ENCODE data around the gene APC2.
"Not testable (repeated sequence)": the region's sequence is repeated elsewhere in the genome, so short reads cannot be mapped to it uniquely, and the experiment has no call there.

Gene APC2

DNA sequence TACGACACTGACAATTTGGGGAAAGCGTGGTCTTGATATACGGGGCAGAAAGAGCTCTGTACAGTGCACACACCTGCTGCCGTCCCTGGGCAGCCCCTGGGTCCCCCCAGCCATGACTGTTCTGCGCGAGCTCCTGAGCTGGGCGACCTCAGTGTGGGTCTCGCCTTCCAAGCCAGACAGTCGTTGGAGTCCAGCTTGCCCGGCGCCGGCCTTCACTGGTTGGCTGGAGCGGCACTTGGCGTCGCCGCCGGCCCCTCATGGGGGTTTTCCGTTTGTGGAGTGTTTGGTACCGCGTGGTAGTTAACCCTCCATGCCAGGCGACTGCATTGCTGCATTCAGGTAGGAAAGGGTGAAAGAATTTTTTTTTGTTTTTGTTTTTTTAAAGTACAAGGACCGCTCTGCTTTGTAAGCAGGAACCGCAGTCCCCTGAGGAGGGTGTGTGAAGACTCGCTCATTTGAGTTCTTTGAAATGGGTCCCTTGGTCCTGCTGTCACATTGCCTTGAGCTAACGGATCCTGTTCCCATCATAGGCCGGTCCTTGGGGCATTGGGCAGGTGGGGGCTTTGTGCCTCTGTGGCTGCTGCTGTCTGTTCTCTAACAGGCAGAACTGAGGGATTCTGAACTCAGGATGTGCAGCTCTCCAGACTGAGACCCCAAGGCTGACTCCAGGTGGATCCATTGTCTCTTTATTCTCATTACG is 22.6 kb upstream of the APC2 start:
- DNase-seq (ENCODE audit: low read depth in 2 of 2, low spot score in 1 of 2): no peak

DNA sequence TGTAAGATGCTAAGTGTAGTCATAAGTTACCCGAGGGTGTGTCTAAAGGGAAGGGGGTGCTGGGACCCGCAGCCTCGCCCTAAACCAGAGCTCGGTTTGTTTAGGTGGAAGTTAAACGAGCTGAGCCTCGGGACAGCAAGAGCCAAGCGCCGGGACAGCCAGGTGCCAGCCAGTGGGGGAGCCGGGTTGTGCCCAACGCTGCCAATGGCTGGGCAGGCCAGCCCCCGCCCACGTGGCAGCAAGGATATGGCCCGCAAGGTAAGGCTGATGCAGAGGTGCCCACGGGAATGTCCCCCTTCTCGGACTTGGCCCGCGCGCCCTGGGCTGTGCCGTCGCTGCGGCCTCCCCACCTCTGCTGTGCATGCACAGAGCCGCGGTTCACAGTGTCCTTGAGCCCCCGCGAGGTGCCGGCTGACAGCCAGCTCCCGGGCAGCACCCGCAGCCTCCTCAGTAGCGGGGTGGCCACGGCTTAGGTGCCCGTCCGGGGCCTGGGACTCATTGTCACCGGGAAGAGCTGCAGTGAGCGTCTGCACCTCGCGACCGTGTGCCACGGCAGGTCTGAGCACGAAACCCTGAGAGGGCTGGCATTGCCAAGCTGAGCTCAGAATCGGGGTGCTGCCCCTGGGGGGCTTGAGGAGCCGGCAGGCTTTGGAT is 21.1 kb upstream of the APC2 start:
- no peak for DNase-seq (ENCODE audit: low read depth in 2 of 2, low spot score in 1 of 2)

DNA sequence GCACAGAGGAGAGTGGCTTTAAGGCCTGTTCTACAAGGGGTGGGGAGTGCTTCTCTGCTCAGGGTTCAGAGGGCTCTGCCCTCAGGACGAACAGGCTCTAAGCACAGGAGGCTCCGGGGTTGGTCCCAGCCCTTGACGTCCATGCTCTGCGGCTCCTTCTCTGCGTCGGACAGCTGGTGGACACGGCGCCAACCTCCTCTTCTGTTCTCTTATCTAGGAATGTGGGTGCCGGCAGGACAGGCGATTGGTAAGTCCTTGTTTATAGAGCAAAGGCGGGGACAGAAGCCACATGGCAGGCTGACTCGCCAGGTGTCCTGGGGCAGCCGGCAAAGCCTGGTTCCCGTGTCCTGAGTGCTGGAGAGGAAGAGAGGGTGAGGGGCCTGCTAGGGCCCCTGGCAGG is 20.2 kb upstream of the APC2 start:
- DNase-seq (ENCODE audit: low read depth in 2 of 2, low spot score in 1 of 2): no peak

DNA sequence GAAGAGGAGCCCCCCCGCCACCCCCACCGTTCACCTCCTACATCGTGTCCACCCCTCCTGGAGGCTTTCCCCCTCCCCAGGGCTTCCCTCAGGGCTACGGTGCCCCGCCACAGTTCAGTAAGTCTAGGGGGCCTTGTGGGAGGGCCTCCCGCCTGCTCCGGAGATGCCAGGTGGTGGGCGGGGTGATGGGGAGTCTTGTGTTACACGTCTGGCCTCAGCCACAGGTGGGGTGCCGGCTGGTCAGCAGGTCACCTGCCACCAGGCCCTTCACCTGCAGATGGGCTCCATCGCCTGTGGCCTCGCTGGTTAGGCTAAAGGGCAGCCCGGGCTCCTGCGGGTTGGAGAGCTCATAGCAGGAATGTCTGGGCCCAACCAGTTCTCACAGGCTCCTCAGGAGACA is 19.7 kb upstream of the APC2 start:
- no peak for DNase-seq (ENCODE audit: low read depth in 2 of 2, low spot score in 1 of 2)

DNA sequence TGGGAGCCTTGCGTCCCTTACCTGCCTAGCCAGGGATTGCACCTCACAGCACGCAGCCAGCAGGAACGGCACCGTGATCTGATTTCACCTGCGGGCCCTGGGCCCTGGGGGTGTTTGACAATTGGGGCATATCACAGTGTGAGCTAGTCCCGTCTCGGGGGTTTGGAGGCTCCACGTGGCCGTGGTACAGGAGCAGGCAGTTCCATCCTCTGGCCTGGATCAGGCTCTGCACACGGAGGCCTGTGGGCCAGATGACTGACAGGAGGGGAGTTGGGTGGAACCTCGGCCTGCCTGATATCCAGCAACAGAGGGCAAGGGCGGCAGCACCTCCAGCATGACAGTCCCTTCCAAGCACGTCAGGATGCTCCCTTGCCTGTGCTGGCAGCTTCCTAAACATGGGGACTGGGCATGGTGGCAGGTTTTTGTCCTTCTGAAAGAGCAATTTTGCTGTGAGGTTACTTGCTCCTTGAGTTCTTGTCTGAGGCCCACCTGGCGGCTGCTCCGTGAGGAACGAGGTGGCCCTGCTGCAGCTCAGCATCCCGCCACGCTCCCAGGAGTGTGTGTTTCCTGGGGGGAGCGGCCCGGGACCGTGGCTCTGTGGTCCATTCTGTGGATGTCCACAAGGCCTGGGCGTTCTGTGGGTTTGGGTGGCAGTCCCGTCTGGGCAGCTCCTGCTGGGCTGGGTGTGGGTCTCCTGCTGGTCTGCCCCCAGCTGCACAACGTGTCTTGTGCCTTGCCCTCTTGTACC is 18.0 kb upstream of the APC2 start:
- no peak for DNase-seq (ENCODE audit: low read depth in 2 of 2, low spot score in 1 of 2)

DNA sequence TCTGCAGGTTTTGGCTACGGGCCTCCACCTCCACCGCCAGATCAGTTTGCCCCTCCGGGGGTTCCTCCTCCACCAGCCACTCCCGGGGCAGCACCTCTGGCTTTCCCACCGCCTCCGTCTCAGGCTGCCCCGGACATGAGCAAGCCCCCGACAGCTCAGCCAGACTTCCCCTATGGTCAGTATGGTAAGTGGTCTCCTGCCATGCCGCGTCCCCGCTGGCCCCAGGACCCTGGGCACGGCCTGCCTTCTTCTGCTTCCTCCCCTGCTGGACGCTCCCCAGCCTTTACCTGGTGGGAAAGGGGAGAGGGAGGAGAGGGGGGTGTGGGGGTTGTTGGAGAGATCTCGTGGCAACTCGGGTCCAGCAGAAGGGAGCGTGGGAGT is 17.4 kb upstream of the APC2 start:
- no peak for DNase-seq (ENCODE audit: low read depth in 2 of 2, low spot score in 1 of 2)

DNA sequence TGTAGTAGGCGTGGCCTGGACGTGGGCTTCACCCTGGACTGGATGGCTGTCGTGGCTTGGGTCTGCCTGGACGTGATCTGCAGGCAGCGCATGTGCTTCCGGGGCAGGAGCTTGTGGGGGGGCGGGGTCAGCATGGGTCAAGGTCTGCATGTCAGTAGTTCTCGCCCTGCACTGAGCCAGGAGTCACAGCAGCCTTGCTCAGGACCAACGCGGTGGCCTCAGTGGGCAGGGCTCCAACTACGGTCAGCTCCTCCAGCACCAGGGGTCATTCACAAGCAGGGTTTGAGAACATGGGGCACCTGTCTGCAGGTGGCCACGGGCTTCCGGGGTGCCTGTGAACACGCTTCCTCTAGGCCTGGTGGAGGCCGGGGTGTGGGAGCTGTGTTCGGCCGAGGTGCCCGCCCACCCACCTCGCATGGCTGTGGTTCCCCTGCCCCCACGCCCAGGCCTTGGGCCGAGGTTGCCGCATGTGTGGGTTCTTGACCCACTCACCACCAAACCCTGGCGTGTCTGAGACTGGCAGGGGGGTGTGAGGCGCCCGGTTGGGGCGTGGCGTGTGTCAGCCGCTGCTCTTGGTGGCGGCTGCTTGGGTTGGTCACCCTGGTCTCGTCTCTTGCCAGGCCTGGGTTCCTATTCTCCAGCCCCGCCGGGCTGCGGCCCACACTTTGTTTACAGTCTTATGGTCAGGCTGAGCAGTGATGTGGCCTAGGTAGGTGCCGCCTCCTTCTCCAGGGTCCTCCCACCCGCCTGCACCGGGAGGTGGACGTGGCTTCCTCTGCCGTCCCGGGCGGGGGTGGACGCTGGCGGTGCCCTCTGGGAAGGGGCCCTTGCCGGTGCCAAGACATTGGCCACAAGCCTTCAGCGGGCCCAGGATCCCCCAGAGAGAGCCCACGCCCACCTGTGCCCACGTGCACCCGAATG is 16.5 kb upstream of the APC2 start:
- DNase-seq (ENCODE audit: low read depth in 2 of 2, low spot score in 1 of 2): no peak

DNA sequence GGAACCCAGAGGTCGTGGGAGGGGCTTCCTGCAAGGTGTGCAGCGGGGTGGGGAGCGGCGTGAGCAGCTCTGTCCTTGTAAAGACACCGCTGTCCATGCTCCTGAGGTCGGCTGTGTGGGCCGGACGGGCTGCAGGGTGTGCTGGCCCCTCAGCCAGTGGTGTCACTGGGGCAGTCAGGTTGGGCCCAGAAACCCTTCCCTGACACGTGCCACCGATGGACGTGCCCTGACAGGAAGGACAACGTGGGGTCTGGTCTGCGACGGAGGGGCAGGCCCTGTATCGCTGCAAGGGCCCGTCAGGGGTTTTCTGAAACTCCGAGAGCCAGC is 15.9 kb upstream of the APC2 start:
- DNase-seq (ENCODE audit: low read depth in 2 of 2, low spot score in 1 of 2): no peak

DNA sequence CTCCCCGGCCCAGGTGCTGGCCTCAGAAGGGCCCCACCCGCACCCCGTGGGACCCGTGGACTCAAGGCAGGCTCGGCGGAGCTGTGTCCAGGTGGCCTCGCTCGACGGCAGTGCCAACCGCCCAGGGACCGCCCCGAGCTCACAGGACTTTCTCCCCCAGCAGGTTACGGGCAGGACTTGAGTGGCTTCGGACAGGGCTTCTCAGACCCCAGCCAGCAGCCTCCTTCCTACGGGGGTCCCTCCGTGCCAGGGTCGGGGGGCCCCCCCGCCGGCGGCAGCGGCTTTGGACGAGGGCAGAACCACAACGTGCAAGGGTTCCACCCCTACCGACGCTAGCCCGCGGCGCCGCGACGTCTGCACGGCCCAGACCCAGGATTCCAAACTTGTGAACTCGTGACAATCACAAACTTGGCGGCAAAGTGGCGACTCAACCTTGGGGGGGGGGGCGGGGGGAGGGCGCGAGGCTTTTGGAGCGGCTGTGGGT is 15.3 kb upstream of the APC2 start:
- DNase-seq (ENCODE audit: low read depth in 2 of 2, low spot score in 1 of 2): no peak

DNA sequence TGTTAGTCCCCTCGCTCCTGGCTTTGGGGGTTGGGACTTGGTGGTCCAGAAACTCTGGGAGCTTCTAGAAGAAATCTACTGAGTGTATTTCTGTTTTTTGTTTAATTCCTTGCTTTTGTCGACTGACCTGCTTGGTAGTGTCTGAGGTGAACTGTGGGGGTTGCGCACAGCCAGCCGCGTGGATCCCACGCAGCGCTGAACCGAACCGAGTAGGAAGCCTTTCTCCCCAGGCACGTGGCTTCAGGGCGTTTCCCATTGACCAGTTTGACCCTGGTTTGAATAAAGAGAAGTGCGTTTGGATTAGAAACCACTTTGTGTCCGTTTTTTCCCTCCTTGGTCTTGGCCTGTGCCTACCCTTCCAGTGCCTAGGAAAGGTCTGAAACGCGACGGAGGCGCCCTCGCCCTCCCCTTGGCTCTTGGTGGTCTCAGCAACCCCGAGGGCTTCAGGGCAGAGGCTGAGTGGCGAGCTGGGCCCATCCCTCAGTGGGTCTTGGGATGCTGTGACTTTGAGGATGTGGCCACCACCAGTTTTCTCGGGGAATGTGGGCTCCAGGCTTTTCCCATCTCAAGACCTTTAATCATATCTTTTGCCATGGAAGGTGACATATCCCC is 14.4 kb upstream of the APC2 start:
- DNase-seq (ENCODE audit: low read depth in 2 of 2, low spot score in 1 of 2): no peak

DNA sequence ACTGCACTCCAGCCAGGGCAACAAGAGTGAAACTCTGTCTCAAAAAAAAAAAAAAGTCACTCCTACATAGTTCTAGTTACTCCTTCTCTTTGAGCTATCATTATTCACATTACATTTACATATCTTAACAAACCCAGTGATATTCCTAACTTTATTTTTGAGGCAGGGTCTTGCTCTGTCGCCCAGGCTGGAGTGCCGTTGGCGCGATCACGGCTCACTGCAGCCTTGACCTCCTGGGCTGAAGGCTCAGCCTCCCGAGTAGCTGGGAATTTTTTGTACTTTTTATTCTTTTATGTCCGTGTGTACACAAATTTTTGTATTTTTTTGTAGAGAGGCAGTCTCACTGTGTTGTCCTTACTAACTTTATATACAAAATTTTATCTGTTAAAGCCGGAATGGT is 12.3 kb upstream of the APC2 start:
- no peak for DNase-seq (ENCODE audit: low read depth in 2 of 2, low spot score in 1 of 2)

DNA sequence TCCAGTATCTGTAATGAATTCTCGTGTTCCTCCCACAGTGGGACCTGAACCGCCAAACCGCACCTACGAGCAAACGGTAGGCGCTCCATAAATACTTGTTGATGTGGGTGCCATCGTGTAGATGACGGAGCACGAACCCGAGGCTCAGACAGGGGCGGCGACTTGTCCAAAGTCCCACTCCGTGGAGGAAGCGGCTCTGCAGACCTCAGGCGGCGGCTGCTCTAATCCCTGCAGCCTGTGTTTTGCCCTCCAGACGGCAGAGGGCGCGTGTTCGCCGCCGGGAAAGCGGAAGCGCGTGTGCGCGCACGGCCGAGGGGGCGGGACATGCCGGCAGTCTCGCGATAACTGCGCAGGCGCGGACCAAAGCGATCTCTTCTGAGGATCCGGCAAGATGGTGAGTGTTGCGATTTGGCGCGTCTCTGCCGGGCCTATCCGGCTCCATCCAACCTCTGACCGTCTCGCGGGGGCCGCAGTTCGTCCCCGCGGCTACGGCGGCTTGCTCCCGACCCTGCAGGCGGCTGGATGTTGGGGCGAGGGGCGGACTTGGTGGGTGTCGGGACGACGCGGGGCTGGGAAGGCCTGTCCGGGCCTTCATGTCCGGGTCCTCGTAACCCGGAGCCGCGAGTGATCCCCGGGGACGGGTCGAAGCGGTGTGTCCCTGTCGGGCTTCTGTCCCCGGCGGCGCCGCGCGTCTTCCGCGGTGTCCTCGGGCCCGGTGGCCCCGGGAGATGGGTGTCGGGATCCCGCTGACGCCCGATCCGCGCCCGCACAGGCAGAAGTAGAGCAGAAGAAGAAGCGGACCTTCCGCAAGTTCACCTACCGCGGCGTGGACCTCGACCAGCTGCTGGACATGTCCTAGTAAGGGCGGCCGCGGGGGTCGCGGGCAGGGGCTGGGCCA is 11.6 kb upstream of the APC2 start, which contains the start of gene RPS15:
RPS15 (plus strand) TSS at position 362 of the 898 bp plus-strand sequence; CDS start at position 392, 30 bp downstream.
- peak; percentile 89 to 90 for DNase-seq (ENCODE audit: low read depth in 2 of 2, low spot score in 1 of 2)

DNA sequence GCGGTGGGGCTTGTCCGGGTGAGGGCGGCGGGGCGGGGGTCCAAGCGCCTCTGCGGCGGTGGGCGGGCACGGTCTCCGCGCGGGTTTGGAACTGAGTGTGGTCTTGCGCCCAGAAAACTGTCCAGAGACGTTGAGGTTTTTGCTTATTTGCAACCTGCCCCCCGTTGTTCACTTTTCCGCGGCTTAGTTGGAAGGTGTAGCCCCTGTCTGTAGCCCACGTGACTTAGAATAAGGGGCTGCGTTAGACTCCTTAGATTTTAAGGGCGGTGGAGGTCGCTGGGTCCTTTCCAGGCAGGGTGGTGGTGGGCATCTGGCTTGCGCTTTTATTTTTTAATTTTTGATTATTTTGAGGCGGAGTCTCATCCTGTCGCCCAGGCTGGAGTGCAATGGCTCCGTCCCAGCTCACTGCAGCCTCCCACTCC is 11.0 kb upstream of the APC2 start:
- DNase-seq (ENCODE audit: low read depth in 2 of 2, low spot score in 1 of 2): no peak

DNA sequence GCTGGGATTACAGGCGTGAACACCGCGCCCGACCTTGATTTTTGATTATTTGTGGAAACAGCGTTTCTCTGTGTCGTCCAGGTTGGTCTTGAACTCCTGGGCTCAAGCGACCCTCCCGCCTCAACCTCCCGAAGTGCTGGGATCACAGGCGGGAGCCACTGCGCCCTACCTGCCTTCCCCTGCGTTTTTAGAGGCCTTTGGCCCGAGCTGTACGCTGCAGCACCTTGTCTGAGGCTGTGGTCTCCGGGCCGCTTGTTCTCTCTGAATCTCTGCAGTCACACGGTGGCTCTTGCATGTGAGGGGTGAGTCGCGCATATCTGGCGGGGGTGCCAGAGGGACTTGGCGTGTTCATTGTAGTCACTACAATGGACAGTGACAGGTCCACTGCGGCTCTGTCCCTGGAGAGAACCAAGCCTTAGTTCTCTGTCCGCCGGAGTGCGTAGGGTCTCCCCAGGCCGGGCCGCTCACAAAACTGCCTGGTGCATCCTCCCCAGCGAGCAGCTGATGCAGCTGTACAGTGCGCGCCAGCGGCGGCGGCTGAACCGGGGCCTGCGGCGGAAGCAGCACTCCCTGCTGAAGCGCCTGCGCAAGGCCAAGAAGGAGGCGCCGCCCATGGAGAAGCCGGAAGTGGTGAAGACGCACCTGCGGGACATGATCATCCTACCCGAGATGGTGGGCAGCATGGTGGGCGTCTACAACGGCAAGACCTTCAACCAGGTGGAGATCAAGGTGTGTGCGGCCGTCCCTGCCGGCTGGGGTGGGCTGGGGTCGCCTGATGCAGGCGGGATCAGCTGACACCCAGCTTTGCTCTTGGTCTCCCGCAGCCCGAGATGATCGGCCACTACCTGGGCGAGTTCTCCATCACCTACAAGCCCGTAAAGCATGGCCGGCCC is 10.2 kb upstream of the APC2 start:
- not testable (repeated sequence) for DNase-seq (ENCODE audit: low read depth in 2 of 2, low spot score in 1 of 2)

DNA sequence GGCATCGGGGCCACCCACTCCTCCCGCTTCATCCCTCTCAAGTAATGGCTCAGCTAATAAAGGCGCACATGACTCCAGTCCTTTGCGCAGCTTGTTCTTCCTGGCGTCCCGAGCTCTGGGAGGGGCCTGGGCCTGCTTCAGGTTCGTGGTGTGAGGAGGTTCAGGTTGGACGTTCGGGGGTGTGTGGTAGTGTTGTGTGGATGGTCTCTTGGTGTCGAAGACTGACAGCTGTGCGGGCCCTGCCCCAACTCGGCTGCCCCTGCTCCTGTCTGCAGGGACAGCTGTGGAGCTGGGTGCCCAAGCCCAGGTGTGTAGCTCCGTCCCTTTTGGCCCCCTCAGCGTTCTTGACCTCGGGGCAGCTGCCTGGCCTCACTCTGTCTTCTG is 9.5 kb upstream of the APC2 start:
- DNase-seq (ENCODE audit: low read depth in 2 of 2, low spot score in 1 of 2): no peak

DNA sequence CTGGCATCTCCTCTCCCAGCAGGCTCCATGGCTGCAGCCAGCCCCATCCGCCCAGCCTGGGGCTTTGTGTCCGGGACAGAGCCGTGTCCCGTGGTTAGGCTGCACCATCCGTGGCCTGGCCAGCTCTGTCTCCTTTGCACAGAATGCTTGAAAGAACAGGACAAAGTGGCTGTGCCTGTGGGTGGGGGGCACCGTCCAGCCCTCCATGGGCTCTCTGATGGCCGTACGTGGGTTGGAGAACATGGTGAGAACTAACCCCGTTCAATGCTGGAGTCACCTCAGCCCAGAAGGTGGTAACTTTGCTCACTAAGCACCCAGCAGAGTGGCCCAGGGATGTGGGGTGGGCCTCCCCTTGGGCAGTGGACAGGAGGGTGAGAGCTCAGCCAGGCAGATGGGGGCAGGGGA is 8.9 kb upstream of the APC2 start:
- DNase-seq (ENCODE audit: low read depth in 2 of 2, low spot score in 1 of 2): no peak

DNA sequence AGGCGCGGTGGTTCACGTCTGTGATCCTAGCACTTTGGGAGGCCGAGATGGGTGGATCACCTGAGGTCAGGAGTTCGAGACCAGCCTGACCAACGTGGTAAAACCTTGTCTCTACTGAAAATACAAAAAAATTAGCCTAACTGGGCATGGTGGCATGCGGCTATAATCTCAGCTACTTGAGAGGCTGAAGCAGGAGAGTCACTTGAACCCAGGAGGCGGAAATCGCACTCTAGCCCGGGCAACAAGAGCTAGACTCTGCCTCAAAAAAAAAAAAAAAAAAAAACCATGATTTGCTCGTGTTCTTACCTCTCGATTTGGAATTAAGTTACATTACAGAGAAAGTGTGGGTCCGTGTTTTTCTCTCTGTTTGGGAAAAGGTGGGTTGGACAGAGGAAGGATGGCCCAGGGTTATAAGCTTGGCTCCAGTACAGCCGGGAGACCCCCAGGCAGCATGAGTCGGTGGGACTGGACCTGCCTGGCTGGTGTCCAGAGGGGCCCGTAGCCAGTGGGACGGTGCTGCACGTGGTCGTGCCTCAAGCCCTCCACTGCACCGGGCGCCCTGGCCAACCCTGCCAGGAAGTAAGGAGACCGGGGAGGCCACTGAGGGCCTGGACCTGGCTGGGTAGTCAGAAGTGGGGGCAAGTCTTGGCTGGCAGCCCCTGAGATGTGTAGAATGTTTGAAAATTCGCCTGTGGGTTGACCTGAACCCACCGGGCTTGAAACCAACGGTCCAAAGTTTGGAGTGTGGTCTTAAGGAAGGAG is 8.1 kb upstream of the APC2 start:
- no peak for DNase-seq (ENCODE audit: low read depth in 2 of 2, low spot score in 1 of 2)
